ENCODE data around the gene SMIM24. TPM values are rescaled to one million over a fixed set of nuclear protein-coding genes. Genes with fewer than 3 reads are reported as not detected.
"Not testable (repeated sequence)": the region's sequence is repeated elsewhere in the genome, so short reads cannot be mapped to it uniquely, and the experiment has no call there.

Gene SMIM24
- total RNA-seq, 1 donor from 2014 or later, result not detected

- DNase-seq (ENCODE audit: low spot score in 2 of 2), result no peak
- H3K36me3 ChIP-seq, result peaks cover 70 to 82% of the 10 kb centered on the region in 2 donors
- no peak overlapping the region for H3K4me3 ChIP-seq
- peak overlapping the region; percentile 96 to 99 for H3K27ac ChIP-seq
- H3K9me3 ChIP-seq, result no peaks in the 10 kb centered on the region
- intact Hi-C loops (cut with DNase I), result loop anchor here (5.0 to 10.0 kb wide), 2 partner anchors 85 to 1288 kb away; partner anchors contain the start of genes DOT1L and NFIC
- H3K27me3 ChIP-seq, result no peaks in the 10 kb centered on the region
- H3K4me1 ChIP-seq, result peaks cover 2 to 27% of the 10 kb centered on the region in 2 donors
- TF ChIP-seq CTCF (IDR thresholded peaks at IDR 0.05), result no peak
These were observed 28.0 kb downstream of the SMIM24 start for GRCh38 chr19:3452171-3452941.

GRCh38 chr19:3451451-3451866 lies 28.9 kb downstream of the SMIM24 start:
- DNase-seq (ENCODE audit: low spot score in 2 of 2), result no peak
- Histone ChIP-seq H3K36me3 (peaks cover 68 to 79% of the 10 kb centered on the region in 2 donors), H3K4me1 (peaks cover 0 to 20% of the 10 kb centered on the region in 2 donors), H3K4me3 (no peak overlapping the region), H3K9me3 (no peaks in the 10 kb centered on the region), H3K27ac (peak overlapping the region; percentile 96 to 99), H3K27me3 (no peaks in the 10 kb centered on the region)
- intact Hi-C loops (cut with DNase I), result loop anchor here (1.0 to 10.0 kb wide), 6 partner anchors 8 to 1287 kb away; partner anchors contain the start of genes DOT1L and NFIC
- TF ChIP-seq CTCF (IDR thresholded peaks at IDR 0.05), result no peak

GRCh38 chr19:3450796-3451411 lies 29.4 kb downstream of the SMIM24 start:
- Histone ChIP-seq H3K27ac (peak overlapping the region; percentile 96 to 99), H3K4me3 (no peak overlapping the region), H3K27me3 (no peaks in the 10 kb centered on the region), H3K4me1 (peaks cover 0 to 20% of the 10 kb centered on the region in 2 donors), H3K36me3 (peaks cover 66 to 79% of the 10 kb centered on the region in 2 donors), H3K9me3 (no peaks in the 10 kb centered on the region)
- peak; percentile 91 to 98 for DNase-seq (ENCODE audit: low spot score in 2 of 2)
- TF ChIP-seq CTCF (IDR thresholded peaks at IDR 0.05), result no peak
- intact Hi-C loops (cut with DNase I), result loop anchor here (1.0 to 10.0 kb wide), 6 partner anchors 8 to 1286 kb away; partner anchors contain the start of genes DOT1L and NFIC

- Histone ChIP-seq H3K9me3 (no peaks in the 10 kb centered on the region), H3K36me3 (peaks cover 56 to 77% of the 10 kb centered on the region in 2 donors), H3K4me3 (no peak overlapping the region), H3K4me1 (peaks cover 0 to 33% of the 10 kb centered on the region in 2 donors), H3K27me3 (no peaks in the 10 kb centered on the region), H3K27ac (peak overlapping the region; percentile 87 to 96)
- TF ChIP-seq CTCF (IDR thresholded peaks at IDR 0.05), result no peak
- DNase-seq (ENCODE audit: low spot score in 2 of 2), result no peak
- intact Hi-C loops (cut with DNase I), result no loop called here
These were observed 31.6 kb downstream of the SMIM24 start for GRCh38 chr19:3448616-3449334.

- Histone ChIP-seq H3K36me3 (peaks cover 38 to 69% of the 10 kb centered on the region in 2 donors), H3K4me1 (peaks cover 0 to 28% of the 10 kb centered on the region in 2 donors), H3K27ac (peak overlapping the region in 1 of 2 donors; percentile 30)
- H3K9me3 ChIP-seq; DNase-seq (ENCODE audit: low spot score in 2 of 2); H3K4me3 ChIP-seq; intact Hi-C loops (cut with DNase I); H3K27me3 ChIP-seq: not testable (repeated sequence)
These were observed 33.7 kb downstream of the SMIM24 start for GRCh38 chr19:3446657-3447056.
